A673 (cell line): Measurements from ENCODE around the gene ALPI. TPM values are rescaled to one million over a fixed set of nuclear protein-coding genes. Genes with fewer than 3 reads are reported as not detected.

Experiments used
- BruUV-seq: library from RNA; stranded (reverse); fragments of 400-500 nt; replicated peaks from 2 replicates; lab custom pipeline; 2021; lab: Mats Ljungman, UMichigan
- CTCF ChIA-PET: fragments of 300-600 bp; sonication (Branson Sonifier 250); formaldehyde crosslinking; loops from one replicate; lab custom pipeline; 2022; ENCODE audit warnings: antibody characterized with exemption; lab: Charles Lee
- POLR2A ChIA-PET: fragments of 300-600 bp; sonication (Branson Sonifier 250); formaldehyde crosslinking; loops from one replicate; lab custom pipeline; 2022; ENCODE audit warnings: antibody characterized with exemption; ENCODE audit not compliant: low non-redundant PET; lab: Charles Lee
- DNase-seq: peaks from one replicate; pipeline ENCODE4 v3.0.0-alpha.2; 2015; ENCODE audit warnings: low spot score
- H3K27ac ChIP-seq: fragments of 200-600 bp; sonication (generic); 2 replicates; pipeline ENCODE4 v1.5.1; 2016; ENCODE audit warnings: mixed run types, low read depth, mild to moderate bottlenecking, mixed read lengths, antibody characterized with exemption, low read length; ENCODE audit not compliant: poor library complexity, severe bottlenecking
- H3K27me3 ChIP-seq: fragments of 200-600 bp; sonication (generic); replicated peaks from 2 replicates; pipeline ENCODE4 v1.6.1; 2017; ENCODE audit warnings: mixed run types, low read depth, mild to moderate bottlenecking, mixed read lengths, antibody characterized with exemption, low read length; ENCODE audit not compliant: insufficient read depth, poor library complexity
- H3K36me3 ChIP-seq: fragments of 200-600 bp; sonication (generic); 2 replicates; pipeline ENCODE4 v1.6.1; 2016; ENCODE audit warnings: mixed run types, mild to moderate bottlenecking, mixed read lengths, antibody characterized with exemption, low read length; ENCODE audit not compliant: insufficient read depth, poor library complexity, severe bottlenecking
- H3K4me1 ChIP-seq: fragments of 200-600 bp; sonication (generic); 2 replicates; pipeline ENCODE4 v1.6.1; 2017; ENCODE audit warnings: mixed run types, mild to moderate bottlenecking, mixed read lengths, antibody characterized with exemption, low read length; ENCODE audit not compliant: insufficient read depth, poor library complexity, severe bottlenecking
- H3K4me3 ChIP-seq: fragments of 200-600 bp; sonication (generic); 2 replicates; pipeline ENCODE4 v1.5.1; 2016; ENCODE audit warnings: low read depth, mixed run types, mild to moderate bottlenecking, mixed read lengths, low read length; ENCODE audit not compliant: poor library complexity, severe bottlenecking
- H3K9me3 ChIP-seq: fragments of 200-600 bp; sonication (generic); 2 replicates; pipeline ENCODE4 v1.6.1; 2016; ENCODE audit warnings: mixed run types, low read depth, mild to moderate bottlenecking, mixed read lengths, antibody characterized with exemption, low read length; ENCODE audit not compliant: poor library complexity, severe bottlenecking
- EZH2 ChIP-seq: fragments of 200-600 bp; sonication (generic); IDR thresholded peaks from 2 replicates; pipeline ENCODE4 v1.6.1; 2017; ENCODE audit warnings: borderline replicate concordance, low read depth, mild to moderate bottlenecking, mixed read lengths, antibody characterized with exemption, low read length; ENCODE audit not compliant: poor library complexity, severe bottlenecking
- intact Hi-C: fragments of 100-400 bp; cut with micrococcal nuclease; formaldehyde crosslinking; loops from one replicate; pipeline ENCODE4 v1.10.0; 2022; ENCODE audit not compliant: unreplicated experiment
- total RNA-seq: library from RNA; stranded (reverse); gene quantifications from 2 replicates; pipeline ENCODE4 v1.2.3, GENCODE V29; 2021
- TF ChIP-seq, protein P1 (sequence below): fragments of 300-800, 200-600 bp; sonication (generic); conservative IDR thresholded peaks from 2 replicates; pipeline ENCODE4 v1.5.1; 2017; ENCODE audit warnings: low read depth, mild to moderate bottlenecking, antibody characterized with exemption, low read length, moderate library complexity, mixed read lengths

The ALPI gene
- total RNA-seq, 1 experiment from 2014 or later = not detected

DNA sequence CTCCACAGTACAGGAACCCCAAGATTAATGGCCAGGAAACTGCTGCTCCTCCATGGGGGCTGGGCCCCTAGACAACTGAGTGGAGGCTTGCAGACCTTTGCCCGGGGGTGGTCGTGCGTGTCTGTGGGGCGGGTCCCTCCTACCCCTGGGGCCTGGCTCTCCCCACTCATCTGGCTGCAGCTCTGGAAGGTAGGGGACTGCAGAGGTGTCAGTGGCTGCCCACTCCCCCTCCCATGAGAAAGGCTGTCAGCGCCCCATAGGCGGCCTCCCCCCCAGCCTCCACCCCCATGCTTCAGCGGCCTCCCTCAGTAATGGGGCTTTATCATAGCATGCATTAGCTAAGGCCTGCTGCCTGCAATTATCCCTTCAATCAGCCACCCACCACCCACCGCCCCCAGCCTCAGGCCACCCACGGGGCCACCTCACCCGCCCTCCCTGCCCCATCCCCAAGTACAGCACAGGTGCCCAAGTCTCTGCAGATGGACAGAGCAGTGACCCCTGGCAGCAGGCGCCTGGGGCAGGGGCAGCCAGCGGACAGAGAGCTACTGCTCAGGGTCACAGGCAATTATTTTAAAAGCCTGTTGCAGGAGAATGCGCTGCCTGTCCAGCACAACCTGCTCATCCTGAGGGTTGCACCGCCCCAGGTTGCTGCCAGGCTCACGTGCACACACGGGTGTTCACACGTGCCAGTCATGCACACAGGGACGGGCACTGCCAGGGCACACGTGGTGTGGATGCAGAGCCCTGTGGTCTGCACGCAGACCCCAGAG lies 40.7 kb downstream of the ALPI start:
- TF ChIP-seq, protein P1, sequence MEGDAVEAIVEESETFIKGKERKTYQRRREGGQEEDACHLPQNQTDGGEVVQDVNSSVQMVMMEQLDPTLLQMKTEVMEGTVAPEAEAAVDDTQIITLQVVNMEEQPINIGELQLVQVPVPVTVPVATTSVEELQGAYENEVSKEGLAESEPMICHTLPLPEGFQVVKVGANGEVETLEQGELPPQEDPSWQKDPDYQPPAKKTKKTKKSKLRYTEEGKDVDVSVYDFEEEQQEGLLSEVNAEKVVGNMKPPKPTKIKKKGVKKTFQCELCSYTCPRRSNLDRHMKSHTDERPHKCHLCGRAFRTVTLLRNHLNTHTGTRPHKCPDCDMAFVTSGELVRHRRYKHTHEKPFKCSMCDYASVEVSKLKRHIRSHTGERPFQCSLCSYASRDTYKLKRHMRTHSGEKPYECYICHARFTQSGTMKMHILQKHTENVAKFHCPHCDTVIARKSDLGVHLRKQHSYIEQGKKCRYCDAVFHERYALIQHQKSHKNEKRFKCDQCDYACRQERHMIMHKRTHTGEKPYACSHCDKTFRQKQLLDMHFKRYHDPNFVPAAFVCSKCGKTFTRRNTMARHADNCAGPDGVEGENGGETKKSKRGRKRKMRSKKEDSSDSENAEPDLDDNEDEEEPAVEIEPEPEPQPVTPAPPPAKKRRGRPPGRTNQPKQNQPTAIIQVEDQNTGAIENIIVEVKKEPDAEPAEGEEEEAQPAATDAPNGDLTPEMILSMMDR = no peak
- TF ChIP-seq EZH2 = no peak
- ChIA-PET CTCF (no interaction called here), POLR2A (no interaction called here)
- Histone ChIP-seq H3K4me3 (no peak overlapping the region), H3K27me3 (no peaks in the 10 kb centered on the region), H3K27ac (no peak overlapping the region), H3K4me1 (peaks cover under 1% of the 10 kb centered on the region), H3K36me3 (no peaks in the 10 kb centered on the region), H3K9me3 (no peaks in the 10 kb centered on the region)
- no peak for DNase-seq
- BruUV-seq = no TSS peak
- intact Hi-C loops = no loop called here

DNA sequence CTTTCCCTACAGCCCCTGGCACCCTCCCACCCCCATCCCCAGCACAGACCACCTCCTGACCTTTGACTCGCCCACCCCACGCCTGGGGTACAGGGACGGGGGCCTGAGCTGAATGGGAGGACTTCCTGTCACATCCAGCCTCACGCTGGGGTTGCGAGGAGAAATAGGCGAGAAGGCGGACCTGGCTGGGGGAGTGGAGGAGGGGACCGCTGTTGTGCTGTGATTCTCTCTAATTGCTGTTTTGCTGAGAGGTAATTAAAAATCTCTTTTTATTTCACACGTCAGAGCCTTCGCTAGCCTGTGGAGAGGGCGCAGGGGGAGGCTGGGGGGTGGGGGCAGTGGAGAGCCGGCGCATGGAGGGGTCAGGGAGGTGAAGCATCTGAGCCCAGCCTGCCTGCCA lies 41.4 kb downstream of the ALPI start:
- no peak overlapping the region for H3K4me3 ChIP-seq
- no peak overlapping the region for H3K27ac ChIP-seq
- intact Hi-C loops = no loop called here
- H3K4me1 ChIP-seq = peaks cover 6% of the 10 kb centered on the region
- BruUV-seq = no TSS peak
- no peak for TF ChIP-seq EZH2
- TF ChIP-seq, protein P1 = no peak
- ChIA-PET POLR2A (no interaction called here), CTCF (no interaction called here)
- H3K36me3 ChIP-seq = no peaks in the 10 kb centered on the region
- no peak for DNase-seq
- no peaks in the 10 kb centered on the region for H3K27me3 ChIP-seq
- no peaks in the 10 kb centered on the region for H3K9me3 ChIP-seq

DNA sequence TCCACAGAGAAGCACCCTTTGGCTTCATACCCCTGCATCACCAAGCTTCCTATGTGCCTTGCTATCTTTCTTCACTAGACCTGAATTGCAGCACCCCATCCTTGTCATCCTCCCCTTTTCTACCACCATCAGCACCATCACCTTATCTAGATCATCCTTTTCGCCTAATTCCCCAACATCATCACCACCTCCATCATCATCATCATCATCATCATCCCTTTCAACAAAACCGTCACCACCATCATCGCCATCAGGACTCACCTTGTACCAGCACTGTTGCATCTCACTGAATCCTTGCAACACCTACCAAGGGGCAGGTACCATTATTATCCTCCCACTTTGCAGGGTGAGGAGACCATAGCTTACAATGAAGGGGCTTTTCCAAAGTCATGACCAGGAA lies 42.5 kb downstream of the ALPI start:
- Histone ChIP-seq H3K9me3 (no peaks in the 10 kb centered on the region), H3K4me3 (no peak overlapping the region), H3K36me3 (no peaks in the 10 kb centered on the region), H3K27me3 (peaks cover 3% of the 10 kb centered on the region), H3K4me1 (peaks cover 8% of the 10 kb centered on the region), H3K27ac (no peak overlapping the region)
- ChIA-PET CTCF (no interaction called here), POLR2A (no interaction called here)
- intact Hi-C loops = no loop called here
- no TSS peak for BruUV-seq
- no peak for DNase-seq
- TF ChIP-seq, protein P1 = no peak
- no peak for TF ChIP-seq EZH2
